Measurements from ENCODE around the gene TTC9.

DNA sequence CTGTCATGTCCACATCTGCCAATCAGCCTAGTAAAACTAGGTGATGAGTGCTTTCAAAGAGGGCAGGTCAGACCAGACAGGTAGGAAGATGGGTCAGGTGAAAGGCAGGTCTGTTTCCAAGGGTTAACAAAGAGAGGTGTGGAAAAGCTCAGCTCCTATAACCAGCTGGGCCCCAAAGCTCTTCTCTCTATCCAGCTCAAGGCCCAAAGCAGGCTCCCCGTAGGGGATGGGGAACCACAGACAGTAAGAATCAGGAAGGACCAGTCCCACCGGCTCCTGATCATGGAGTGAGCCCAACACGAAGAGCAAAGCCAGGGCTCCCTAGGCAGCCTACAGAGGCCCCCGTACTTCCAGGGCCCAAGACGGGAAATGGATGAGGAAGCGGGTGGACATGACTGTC is 83.2 kb downstream of the TTC9 start:
- TF ChIP-seq, protein P1, sequence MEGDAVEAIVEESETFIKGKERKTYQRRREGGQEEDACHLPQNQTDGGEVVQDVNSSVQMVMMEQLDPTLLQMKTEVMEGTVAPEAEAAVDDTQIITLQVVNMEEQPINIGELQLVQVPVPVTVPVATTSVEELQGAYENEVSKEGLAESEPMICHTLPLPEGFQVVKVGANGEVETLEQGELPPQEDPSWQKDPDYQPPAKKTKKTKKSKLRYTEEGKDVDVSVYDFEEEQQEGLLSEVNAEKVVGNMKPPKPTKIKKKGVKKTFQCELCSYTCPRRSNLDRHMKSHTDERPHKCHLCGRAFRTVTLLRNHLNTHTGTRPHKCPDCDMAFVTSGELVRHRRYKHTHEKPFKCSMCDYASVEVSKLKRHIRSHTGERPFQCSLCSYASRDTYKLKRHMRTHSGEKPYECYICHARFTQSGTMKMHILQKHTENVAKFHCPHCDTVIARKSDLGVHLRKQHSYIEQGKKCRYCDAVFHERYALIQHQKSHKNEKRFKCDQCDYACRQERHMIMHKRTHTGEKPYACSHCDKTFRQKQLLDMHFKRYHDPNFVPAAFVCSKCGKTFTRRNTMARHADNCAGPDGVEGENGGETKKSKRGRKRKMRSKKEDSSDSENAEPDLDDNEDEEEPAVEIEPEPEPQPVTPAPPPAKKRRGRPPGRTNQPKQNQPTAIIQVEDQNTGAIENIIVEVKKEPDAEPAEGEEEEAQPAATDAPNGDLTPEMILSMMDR (IDR thresholded peaks at IDR 0.05): no peak
- TF ChIP-seq POLR2A (IDR thresholded peaks at IDR 0.05): no peak

Measured in testis (tissue), 2 donors.